ENCODE results near the gene LGSN. TPM values are rescaled to one million over a fixed set of nuclear protein-coding genes. Genes with fewer than 3 reads are reported as not detected.
"Not testable (repeated sequence)": the region's sequence is repeated elsewhere in the genome, so short reads cannot be mapped to it uniquely, and the experiment has no call there.

LGSN gene
- total and polyA plus RNA-seq, 2 of the 13 experiments (the other 11 are each of a cell fraction or from before 2014, with no cell fraction given), result 0.13 to 0.63 TPM

GRCh38 chr6:63362500-63363120, 42.8 kb upstream of the LGSN start (continued):
- peak; percentile 44; the same call in 1 of the 2 replicates for TF ChIP-seq HOMEZ (CRISPR knock-in tag; IDR thresholded peaks at IDR 0.05; ENCODE audit: low read depth)
- 0 out of 2 replicates have a peak, but pooled peaks have one; percentile 40 for TF ChIP-seq PHF21A (CRISPR knock-in tag; IDR thresholded peaks at IDR 0.05)
- TF ChIP-seq ZNF274 (CRISPR knock-in tag; IDR thresholded peaks at IDR 0.05), result 0 out of 2 replicates have a peak, but pooled peaks have one; percentile 36
- peak; percentile 36; the same call in 1 of the 2 replicates for TF ChIP-seq SAP130 (CRISPR knock-in tag; IDR thresholded peaks at IDR 0.05; ENCODE audit: low read depth)
- TF ChIP-seq CEBPG (CRISPR knock-in tag; IDR thresholded peaks at IDR 0.05), result peak; percentile 62
- TF ChIP-seq ZFP90 (CRISPR knock-in tag; IDR thresholded peaks at IDR 0.05; ENCODE audit: borderline replicate concordance), result peak; percentile 20
- TF ChIP-seq FOXA3 (CRISPR knock-in tag; IDR thresholded peaks at IDR 0.05), result peak; percentile 49; the same call in 1 of the 2 replicates
- TF ChIP-seq MTA1 (CRISPR knock-in tag; IDR thresholded peaks at IDR 0.05; ENCODE audit: borderline replicate concordance), result 0 out of 2 replicates have a peak, but pooled peaks have one; percentile 50
- not testable (repeated sequence) for TF ChIP-seq FOXP1 (IDR thresholded peaks at IDR 0.05)
- 0 out of 2 replicates have a peak, but pooled peaks have one; percentile 10 for TF ChIP-seq FOXP1 (CRISPR knock-in tag; IDR thresholded peaks at IDR 0.05)
- 0 out of 2 replicates have a peak, but pooled peaks have one; percentile 13 for TF ChIP-seq AHR (CRISPR knock-in tag; IDR thresholded peaks at IDR 0.05)
- peak; percentile 31; the same call in 1 of the 2 replicates for TF ChIP-seq BCL6 (CRISPR knock-in tag; IDR thresholded peaks at IDR 0.05)
- 0 out of 2 replicates have a peak, but pooled peaks have one; percentile 15 for TF ChIP-seq ZNF256 (CRISPR knock-in tag; conservative IDR thresholded peaks at IDR 0.05)
- 0 out of 2 replicates have a peak, but pooled peaks have one; percentile 18 for TF ChIP-seq FOSL2 (CRISPR knock-in tag; IDR thresholded peaks at IDR 0.05)
- TF ChIP-seq ARID4A (CRISPR knock-in tag; IDR thresholded peaks at IDR 0.05; ENCODE audit: borderline replicate concordance), result peak; percentile 33; the same call in 1 of the 2 replicates
- peak; percentile 51; the same call in 1 of the 2 replicates for TF ChIP-seq YEATS4 (CRISPR knock-in tag; IDR thresholded peaks at IDR 0.05; ENCODE audit: borderline replicate concordance)
- peak in 1 of 2 experiments; percentile 43; a peak in 1 of 4 replicates for TF ChIP-seq KLF16 (CRISPR knock-in tag; IDR thresholded peaks at IDR 0.05)
- peak; percentile 54; the same call in 1 of the 2 replicates for TF ChIP-seq GFI1 (CRISPR knock-in tag; IDR thresholded peaks at IDR 0.05; ENCODE audit: borderline replicate concordance)
- peak; percentile 53; the same call in 1 of the 2 replicates for TF ChIP-seq ZBTB38 (CRISPR knock-in tag; IDR thresholded peaks at IDR 0.05)
- peak; percentile 77; the same call in 1 of the 2 replicates for TF ChIP-seq ZSCAN30 (CRISPR knock-in tag; IDR thresholded peaks at IDR 0.05)
- TF ChIP-seq ZGPAT (CRISPR knock-in tag; IDR thresholded peaks at IDR 0.05), result peak; percentile 77
- TF ChIP-seq KDM5B (CRISPR knock-in tag; IDR thresholded peaks at IDR 0.05; ENCODE audit: borderline replicate concordance), result peak; percentile 49; the same call in 1 of the 2 replicates
- 0 out of 2 replicates have a peak, but pooled peaks have one; percentile 46 for TF ChIP-seq ZNF232 (CRISPR knock-in tag; IDR thresholded peaks at IDR 0.05; ENCODE audit: borderline replicate concordance)
- peak; percentile 47; the same call in 1 of the 2 replicates for TF ChIP-seq ZNF564 (CRISPR knock-in tag; IDR thresholded peaks at IDR 0.05)

Data from HepG2 (cell line).